ENCODE data around the gene NDUFS7.

Gene NDUFS7

DNA sequence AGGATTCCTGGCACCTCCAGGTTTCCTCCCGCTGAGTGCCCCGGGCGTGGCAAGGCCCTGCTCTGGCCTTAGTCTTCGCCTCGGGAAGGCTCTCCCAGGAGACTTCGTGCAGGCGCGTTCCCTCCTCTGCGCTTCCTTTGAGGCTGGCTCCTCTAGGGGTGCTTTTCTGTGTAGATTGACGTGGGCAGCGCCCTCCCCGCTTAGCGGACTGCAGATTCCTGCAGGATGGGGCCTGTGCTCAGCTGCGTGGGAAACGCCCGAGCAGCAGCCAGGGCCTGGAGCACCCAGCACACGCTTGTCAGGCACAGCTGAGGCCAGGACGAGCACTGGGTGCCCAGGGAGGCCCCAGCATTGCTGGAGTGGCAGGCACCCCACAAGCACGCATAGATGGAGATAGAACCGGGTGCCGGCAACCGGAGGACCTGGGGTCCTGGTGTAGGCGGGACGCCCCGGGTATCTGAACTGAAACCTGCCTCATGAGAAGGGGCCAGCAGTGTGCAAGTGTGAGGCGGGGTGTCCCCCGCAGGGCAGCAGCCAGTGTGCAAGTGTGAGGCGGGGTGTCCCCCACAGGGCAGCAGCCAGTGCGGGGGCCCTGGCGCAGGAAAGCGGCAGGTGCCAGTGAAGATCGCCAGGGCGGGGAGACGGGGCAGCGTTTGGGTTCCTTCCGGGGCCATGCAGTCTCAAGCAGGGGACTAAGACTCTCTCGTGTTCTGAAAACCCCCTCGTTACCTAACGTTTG, 3.4 kb downstream of the NDUFS7 start:
- no peak for DNase-seq

DNA sequence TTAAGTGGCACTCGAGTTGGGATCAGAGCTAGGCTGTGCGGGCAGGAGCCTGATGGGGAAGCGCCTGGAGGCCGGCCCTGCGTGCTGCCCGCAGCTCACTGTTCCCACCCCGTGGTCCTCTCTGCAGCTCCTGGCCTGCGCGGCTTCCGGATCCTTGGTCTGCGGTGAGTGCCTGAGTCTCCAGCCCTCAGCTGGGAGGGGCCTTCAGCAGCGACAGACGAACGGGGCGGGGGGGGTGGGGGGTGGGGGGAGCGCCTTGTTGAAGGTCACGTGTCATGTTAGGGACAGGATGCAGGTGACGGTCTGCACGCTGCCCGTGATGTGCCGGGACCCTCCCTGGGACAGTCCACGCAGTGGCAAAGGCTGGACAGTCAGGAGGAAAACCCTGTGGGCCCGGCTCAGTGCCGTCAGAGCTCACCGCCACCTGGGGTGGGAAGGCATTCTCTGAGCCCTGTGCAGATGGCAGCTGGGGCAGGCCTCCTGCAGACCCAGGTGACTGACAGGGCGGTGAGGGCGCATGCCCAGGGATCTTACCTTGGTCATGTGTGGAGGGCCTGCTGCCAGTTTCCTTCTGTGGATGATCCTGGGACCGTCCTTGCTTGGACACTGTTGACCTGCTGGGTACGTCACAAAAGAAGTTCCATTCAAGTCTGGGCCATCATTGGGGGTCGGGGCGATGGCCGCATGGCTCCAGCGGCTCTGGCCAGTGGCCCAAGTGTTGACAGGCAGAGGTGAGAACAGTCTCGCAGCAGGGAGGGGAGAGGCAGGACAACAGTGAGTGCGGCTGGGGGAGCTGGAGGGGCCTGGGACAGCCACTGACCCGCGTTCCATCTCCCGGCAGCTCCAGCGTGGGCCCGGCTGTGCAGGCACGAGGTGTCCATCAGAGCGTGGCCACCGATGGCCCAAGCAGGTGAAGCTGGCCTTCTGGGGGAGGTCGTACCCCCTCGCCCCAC, 4.3 kb downstream of the NDUFS7 start:
- no peak for DNase-seq

GRCh38 chr19:1388637-1389026, 4.9 kb downstream of the NDUFS7 start:
- no peak for DNase-seq

- DNase-seq, result no peak
Measured at GRCh38 chr19:1389033-1389940, 5.6 kb downstream of the NDUFS7 start.

DNA sequence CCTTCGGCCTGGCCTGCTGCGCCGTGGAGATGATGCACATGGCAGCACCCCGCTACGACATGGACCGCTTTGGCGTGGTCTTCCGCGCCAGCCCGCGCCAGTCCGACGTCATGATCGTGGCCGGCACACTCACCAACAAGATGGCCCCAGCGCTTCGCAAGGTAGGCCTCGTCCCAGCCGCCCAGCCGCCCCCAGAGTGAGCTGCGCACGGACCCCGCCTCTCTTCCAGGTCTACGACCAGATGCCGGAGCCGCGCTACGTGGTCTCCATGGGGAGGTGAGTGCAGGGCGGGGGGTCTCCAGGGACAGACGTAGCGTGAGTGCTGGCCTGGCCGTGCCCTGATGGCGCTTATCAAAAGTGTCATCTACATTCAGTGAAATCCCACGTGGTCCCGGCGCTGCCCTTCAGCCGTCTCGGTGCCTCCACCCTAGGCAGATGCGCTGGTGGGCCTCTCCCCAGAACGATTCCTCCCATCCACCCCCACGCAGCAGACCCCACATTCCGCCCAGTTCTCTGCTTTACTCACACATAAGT, 7.2 kb downstream of the NDUFS7 start:
- DNase-seq, result no peak

GRCh38 chr19:1392407-1392806, 8.7 kb downstream of the NDUFS7 start:
- DNase-seq, result no peak

DNA sequence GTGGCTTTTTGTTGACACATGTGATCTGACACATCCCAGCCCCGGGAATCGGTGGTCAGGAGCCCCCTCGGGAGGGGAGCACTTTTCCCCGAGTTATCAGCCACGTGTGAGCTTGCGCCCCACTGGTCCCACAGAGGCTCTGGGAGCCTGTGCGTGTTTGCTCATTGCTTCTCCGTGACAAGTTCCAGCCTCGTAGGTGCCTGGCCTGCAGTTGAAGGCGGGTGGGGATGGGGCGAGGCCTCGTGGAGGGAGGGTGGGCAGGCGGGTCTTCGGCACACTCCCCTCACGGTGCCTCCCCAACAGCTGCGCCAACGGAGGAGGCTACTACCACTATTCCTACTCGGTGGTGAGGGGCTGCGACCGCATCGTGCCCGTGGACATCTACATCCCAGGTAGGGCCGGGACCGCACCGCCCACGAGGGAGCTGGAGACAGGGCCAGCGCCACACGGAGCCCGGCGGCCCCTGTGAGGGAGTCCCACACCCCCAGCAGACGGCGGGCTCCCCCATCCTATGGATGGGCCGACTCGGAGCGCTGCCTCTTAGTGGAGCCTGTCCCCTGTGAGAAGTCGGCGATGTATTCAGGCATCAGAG, 9.3 kb downstream of the NDUFS7 start:
- no peak for DNase-seq

GRCh38 chr19:1393841-1394240, 10.1 kb downstream of the NDUFS7 start:
- no peak for DNase-seq

DNA sequence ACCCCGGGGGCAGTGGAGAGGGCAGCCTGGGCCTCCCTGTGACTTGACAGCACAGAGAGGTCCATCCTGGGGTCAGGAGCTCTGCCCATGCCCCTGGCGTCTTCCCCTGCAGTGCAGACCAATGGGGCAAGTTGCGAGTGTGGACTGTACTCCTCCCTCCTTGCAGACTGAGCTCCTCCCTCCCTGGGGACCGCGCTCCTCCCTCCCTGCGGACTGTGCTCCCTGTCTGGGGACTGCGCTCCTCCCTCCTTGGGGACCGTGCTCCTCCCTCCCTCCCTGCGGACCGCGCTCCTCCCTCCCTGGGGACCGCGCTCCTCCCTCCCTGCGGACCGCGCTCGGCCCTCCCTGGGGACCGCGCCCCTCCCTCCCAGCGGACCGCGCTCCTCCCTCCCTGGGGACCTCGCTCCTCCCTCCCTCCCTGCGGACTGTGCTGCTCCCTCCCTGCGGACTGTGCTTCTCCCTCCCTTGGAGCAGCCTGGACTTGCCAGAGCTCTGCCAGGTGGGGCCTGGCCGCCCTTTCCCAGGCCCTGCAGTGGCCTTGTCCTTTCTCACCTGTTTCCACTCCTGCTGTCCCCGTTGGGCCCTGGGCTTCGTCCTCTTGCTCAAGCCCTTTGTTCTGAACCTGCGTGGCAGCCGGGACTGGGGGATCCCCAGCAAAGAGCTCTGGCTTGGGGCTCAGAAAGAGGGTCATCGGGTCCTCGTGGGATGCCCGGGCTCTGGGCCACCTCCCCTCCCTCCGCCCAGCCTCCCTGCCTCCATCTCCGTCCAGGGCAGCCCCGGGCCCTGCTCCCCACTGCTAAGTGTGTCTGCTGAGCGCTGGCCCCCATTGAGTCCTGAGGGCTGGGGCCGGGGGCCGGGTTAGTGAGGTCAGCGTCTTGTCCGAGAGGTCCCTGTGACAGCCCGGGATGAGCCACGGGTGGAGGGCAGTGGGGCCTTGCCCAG, 10.8 kb downstream of the NDUFS7 start:
- DNase-seq, result no peak

DNA sequence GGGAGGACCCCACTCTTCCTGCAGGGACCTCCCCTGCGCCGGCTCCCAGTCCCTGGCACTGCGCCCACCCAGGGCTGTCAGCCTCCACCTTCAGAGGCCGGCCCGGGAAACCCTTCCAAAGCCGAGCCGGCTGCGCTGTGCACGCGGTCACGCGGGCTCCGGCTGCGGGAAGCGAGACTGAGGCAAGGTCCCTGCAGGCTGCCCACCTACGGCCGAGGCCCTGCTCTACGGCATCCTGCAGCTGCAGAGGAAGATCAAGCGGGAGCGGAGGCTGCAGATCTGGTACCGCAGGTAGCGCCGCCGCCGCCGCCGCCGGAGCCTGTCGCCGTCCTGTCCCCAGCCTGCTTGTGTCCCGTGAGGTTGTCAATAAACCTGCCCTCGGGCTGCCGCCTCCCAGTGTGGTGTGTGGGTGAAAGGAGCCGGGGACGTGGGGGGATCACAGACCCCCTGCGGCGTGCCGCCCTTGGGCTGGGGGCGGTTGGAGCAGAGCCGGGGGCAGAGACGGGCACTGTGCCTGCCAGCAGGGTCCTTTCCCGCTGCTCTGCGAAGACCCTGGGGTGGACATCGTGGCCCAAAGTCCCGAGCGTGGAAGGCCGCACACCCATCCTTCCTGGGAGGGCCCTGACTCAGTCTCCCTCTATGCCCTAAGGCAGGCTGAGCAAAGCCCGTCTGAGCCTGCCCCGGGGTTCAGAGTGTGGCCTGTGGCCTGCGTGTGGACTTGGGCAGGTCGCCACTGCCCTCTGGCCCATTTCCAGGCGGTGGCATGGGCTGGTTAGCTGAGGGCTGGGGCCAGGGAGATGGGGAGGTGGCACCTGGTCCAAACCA, 11.7 kb downstream of the NDUFS7 start:
- DNase-seq, result no peak

- DNase-seq, result no peak
Measured at GRCh38 chr19:1396019-1396767, 12.5 kb downstream of the NDUFS7 start.

GRCh38 chr19:1396768-1397679, 13.3 kb downstream of the NDUFS7 start:
- no peak for DNase-seq

DNA sequence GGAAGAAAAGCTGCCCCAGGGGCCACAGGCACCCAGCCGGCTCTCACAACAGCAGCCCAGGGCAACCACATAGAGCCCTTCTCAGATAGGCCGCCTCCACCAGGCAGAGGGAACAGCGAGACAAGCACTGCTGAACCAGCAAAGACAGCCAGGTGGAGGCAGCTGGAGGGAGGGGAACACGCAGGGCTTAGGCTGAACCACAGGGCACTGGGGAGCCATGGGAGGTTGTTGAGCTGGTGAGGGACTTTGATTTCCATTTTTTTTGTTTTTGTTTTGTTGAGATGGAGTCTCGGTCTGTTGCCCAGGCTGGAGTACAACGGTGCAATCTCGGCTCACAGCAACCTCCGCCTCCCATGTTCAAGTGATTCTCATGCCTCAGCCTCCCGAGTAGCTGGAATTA, 14.1 kb downstream of the NDUFS7 start:
- no peak for DNase-seq

DNA sequence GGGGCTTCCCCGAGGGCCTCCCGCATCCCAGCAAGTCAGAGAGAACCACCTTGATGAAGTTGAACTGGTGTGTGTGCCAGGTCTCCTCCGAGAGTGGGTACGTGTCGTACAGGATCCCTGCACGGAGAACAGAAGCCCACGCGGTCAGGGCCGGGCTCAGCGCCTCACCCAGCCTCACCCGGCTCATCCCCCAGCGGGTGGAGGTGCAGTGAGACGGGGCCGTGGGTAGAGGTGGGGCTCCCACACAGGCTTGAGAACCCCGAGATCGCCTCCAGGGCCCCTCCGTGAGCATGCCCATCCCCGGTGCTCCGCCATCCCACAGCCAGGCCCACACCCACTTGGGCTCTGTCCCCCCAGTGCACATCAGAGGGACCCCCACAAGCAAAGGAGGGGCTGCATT, 15.4 kb downstream of the NDUFS7 start:
- DNase-seq, result no peak

GRCh38 chr19:1399745-1400144, 16.0 kb downstream of the NDUFS7 start:
- no peak for DNase-seq

- no peak for DNase-seq
Measured at GRCh38 chr19:1400281-1401137, 16.8 kb downstream of the NDUFS7 start.

DNA sequence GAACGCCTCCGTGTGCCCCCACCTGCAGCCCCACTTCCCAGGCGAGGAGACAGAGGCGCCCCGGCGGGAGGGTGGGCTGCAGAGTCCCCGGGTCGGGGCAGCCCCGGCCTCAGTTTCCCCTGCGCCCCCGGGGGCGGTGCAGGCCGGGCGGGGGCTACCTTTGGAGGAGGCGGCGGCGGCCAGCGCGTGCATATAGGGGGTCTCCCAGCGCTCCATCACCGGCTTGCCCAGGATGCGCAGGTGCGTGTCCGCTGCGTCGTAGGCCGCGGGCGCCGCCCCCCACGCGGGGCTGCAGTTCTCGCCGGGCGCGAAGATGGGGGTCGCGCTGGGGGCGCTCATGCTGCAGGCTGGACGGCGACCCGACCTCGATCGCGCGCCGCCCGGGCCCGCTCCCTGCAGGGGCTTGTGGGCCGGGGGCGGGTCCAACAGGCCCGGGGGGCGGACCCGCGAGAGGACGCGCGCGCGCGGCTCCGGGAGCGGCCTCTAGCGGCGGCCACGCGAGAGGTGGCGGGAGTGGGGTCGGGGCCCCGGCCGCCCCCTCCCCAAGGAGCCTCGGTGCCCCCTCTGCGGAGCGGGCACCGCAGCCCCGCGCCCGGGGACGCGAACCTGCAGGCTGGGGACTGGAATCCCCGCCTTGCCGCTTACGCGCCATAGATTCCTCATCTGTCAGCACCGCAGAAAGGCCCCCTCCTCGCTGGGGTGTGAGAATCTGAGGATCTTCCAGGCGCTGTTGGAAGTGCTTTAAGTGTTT, 17.6 kb downstream of the NDUFS7 start, which contains the start of gene GAMT:
TSS of gene GAMT (minus strand) at position 405 of the 751 bp plus-strand sequence. CDS start at position 339, 66 bp downstream.
- DNase-seq, result peak; percentile 43
